NCI-H2196 (cell line): Measurements from ENCODE around the gene CSGALNACT2.
"Not testable (repeated sequence)": the region's sequence is repeated elsewhere in the genome, so short reads cannot be mapped to it uniquely, and the experiment has no call there.

Source experiments
- DNase-seq: peaks from one replicate; lab custom pipeline; 2025; ENCODE audit not compliant: unreplicated experiment; lab: John Stamatoyannopoulos, UW

Gene CSGALNACT2

GRCh38 chr10:43138021-43138756, at the start of gene CSGALNACT2:
TSS of gene CSGALNACT2 (plus strand) at chr10:43138445. CDS start at chr10:43155150, 16,705 bp downstream.
- peak; percentile 72 for DNase-seq

GRCh38 chr10:43089519-43089918, 48.7 kb upstream of the CSGALNACT2 start:
- DNase-seq, result no peak

DNA sequence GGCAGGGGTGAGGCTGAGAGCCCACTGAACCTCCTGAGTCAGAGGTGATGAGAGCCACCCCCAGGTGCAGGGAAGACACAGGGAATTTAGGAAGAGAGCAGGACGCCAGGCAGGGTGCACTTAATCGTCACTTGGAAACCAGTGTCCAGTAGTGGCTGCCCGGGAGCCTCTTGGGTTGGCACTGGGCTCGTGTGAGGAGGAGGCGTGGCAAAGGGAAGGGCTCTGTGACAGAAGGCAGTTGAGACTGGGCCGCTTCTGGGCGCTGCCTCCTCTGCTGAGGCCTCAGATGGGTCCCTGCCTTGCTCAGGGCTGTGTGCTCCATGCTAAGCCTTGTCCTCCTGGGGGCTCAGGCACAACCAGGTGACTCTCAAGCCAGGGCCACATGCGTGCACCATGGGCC, 48.1 kb upstream of the CSGALNACT2 start:
- DNase-seq, result peak; percentile 42

DNA sequence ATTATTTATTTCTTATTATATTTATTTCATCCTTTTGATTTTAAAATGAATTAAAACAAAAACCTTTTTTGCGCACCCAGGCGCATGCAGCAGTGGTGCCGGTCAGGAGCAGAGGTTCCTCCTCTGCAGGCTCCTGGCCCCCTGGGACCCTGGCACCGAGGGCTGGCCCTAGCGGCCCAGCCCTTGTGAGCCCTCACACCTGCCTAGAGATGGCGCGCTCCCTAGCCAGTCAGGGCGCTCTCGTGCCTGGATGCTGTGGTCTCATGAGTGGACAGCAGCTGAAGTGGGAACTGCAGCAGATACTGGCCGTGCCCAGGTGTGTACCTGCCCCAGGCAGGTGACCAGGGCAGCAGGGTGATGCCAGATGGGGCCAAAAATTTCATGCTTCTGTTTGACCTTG, 47.6 kb upstream of the CSGALNACT2 start:
- no peak for DNase-seq

GRCh38 chr10:43091846-43092245, 46.4 kb upstream of the CSGALNACT2 start:
- DNase-seq, result no peak

DNA sequence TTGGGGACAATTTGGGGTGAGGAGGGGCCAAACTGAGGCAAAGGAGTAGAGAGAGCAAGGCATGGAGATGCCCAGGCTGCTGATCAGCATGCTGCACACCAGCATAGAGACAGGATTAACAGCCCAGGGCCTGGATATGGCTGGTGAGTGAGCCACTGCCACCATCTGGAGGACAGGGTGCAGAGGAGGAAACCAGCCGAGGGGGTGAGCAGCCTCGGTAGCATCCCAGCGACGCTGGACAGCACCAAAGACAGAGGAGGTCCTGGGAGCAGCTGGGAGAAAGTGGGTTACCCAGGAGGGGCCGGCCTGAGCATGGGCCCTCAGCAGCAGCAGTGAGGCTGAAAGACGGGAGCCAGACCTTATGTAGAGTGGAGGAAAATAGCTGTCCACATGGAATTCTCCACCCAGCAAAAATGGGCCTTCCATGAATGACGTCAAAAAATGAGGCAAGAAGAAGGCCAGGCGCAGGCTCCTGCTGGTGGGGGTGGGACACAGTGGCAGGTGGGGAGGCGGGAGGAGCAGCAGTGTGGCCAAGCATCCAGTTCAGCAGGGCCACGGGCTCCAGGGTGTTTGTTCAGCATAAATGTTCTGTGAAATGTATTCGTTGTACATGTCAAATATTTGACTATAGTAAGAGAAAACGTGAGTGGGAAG, 44.7 kb upstream of the CSGALNACT2 start:
- no peak for DNase-seq

DNA sequence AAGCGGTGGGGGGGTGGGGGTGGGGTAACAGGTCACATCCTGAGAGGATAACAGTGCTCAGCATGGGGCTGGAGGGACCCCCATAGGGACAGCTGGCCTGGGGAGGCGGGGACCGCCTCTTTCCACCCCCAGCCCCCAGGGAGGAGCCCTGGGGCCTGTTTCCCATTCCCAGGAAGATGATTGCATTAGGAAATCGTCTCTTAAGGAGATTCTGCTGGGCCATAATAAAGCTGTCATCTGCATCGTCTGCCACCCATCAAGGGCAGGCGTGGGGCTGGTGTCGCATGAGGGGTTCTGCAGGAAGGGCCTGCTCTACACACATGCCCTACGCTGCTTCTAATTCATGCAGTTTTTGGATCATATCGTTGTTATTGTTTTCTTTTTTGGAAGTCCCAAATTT, 44.2 kb upstream of the CSGALNACT2 start:
- no peak for DNase-seq

DNA sequence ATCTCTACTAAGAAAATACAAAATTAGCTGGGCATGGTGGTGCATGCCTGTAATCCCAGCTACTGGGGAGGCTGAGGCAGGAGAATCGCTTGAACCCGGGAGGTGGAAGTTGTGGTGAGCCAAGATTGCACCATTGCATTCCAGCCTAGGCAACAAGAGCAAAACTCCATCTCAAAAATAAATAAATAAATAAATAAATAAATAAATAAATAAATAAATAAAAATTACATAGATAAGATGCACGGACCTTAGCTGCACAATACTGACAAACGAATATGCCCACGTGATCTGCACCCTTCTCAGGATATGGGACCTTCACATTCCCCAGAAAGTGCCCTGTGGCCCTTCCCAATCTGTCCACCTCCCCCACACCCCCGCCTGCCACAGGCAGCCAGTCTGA, 38.9 kb upstream of the CSGALNACT2 start:
- DNase-seq, result not testable (repeated sequence)

DNA sequence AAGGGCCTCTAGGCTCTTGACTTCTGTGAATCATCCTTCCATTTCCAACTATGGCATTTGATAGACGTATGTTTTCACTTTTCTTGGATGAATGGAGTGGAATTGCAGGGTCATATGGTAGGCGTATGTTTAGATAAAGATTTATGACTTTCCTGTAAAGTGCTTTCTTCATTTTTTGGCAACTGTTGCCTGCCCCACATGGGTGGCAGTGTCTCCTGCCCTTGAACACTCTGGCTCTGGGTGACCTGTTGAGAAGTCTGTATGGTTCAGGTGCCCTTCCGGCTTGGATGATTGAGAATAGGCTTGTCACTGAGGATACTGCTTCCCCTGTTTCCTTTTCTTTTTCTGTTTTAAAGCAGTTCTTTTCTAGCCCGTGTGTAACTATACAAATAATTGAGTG, 38.3 kb upstream of the CSGALNACT2 start:
- DNase-seq, result no peak

GRCh38 chr10:43100366-43100765, 37.9 kb upstream of the CSGALNACT2 start:
- DNase-seq, result no peak

- DNase-seq, result no peak
These were observed 36.0 kb upstream of the CSGALNACT2 start for GRCh38 chr10:43102063-43102828.

DNA sequence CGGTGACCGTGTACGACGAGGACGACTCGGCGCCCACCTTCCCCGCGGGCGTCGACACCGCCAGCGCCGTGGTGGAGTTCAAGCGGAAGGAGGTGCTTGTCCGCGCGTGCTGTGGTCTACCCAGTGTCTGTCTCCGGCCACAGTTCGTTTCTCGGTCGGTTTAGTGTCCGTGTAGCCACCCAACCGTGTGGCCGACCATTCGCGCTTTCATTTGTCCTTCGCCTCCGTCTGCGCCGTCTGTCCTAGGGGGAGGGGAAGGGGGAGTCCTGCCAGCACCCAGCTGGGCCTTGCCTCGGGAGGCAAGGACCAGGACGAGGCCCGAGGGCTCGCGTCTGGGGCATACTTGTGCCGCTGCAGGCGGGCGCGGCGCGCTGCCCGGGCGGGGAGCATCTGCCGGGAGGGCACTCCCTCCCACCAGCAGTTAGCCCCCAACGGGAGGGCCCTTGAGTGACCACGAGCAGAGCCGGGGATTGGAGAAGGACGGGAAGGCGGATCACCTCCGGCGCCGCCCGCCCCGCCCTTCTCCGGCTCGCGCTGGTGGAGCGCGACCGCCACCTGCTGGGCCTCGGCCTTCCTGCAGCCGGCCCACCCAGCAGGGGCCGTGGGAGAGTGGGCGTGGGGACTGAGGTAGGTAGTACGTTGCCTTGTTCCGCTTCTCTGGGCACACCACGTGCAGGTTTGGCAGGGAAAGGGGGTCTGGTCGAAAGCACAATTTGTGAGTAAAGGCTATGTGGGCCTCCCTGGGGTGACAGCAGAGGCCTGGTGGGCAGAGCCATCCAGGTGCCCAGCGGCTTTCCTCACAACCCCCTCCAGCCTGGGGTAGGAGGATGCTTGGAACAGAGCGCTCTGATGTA, 32.9 kb upstream of the CSGALNACT2 start:
- peak; percentile 72 for DNase-seq

- no peak for DNase-seq
These were observed 32.4 kb upstream of the CSGALNACT2 start for GRCh38 chr10:43105956-43106229.

- no peak for DNase-seq
These were observed 31.8 kb upstream of the CSGALNACT2 start for GRCh38 chr10:43106256-43107091.

DNA sequence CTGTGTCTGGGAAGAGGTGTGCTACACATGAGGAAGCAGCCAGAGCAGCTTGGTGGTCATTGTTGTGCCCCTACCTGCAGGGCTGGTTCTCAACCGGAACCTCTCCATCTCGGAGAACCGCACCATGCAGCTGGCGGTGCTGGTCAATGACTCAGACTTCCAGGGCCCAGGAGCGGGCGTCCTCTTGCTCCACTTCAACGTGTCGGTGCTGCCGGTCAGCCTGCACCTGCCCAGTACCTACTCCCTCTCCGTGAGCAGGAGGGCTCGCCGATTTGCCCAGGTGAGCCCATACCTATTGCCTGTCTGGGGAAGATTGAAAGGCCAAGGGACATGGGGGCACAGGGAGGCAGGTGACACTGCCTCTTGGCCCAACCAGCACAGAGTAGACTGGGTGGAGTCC, 29.3 kb upstream of the CSGALNACT2 start:
- DNase-seq, result no peak

DNA sequence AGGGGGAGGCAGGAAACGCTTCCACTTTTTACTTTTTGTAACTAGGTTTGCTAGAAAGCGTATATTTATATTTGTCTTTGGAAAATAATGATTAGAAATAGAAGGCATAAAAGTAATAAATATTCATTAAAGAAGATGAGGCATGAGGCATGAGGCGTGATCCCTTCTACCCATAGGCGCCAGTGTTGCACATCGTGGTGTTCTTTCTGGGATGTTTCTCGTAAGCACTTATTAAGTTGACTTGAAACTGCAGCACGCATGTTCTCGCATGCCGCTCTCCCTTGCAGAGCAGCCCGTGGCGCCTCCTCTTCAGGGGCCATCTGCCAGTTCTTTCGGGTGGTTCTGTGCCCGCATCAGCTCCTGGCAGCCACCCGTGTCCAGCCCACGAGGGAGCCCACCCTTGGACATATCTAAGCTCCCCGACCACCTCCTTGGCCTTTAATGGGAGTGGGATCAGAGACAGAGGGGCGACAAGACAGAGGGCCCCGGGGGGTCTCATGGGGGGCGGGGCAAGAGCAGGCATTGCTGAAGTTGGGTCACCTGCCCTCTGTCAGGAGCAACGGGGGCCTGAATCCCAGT, 28.5 kb upstream of the CSGALNACT2 start:
- no peak for DNase-seq

DNA sequence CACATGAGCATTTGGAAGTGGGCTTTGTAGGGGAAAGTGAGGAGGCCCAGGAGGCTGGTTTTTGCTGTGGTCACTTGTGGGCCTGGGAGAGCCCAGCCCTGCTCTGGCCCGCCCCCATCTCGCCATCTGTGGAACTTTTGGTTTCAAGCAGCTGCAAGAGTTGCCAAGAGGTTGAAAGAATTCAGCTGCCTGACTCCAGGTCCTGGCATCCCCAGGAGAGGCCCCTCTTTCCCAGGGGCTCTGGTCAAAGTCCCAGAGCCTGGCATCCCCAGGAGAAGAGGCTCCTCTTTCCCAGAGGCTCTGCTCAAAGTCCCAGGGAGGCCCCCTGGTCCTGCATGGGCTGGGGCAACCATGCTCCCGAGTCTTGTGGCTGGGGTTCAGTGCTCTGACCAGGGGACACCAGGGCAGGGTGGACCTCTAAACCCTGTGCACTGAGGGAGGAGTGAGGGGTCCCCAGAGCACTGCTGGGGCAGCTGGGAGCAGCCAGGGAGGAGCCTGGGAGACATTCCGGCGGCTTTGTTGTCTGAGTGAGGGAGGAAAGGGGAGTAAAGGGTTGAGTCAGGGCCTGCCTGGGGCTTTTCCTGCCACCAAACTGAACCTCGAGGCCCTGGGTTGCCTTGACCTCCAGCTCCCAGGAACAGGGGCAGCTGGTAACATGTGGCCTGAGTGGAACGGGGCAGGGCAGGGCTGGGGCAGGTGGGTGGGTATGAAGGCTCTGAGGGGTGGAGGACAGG, 27.7 kb upstream of the CSGALNACT2 start:
- no peak for DNase-seq

GRCh38 chr10:43111101-43111500, 27.1 kb upstream of the CSGALNACT2 start:
- no peak for DNase-seq

GRCh38 chr10:43111921-43112607, 26.2 kb upstream of the CSGALNACT2 start:
- DNase-seq, result no peak
